Ecto neural progenitor cell (in vitro differentiated cells): ENCODE measurements around the gene ARHGEF9.
"Not testable (repeated sequence)": the region's sequence is repeated elsewhere in the genome, so short reads cannot be mapped to it uniquely, and the experiment has no call there.

Source experiments
- DNase-seq: peaks from one replicate; pipeline ENCODE4 v3.0.0-alpha.2; 2018; ENCODE audit warnings: low spot score

Gene ARHGEF9

GRCh38 chrX:63784902-63785707 lies at the start of gene ARHGEF9:
TSS of gene ARHGEF9 (minus strand) at chrX:63785214. CDS start at chrX:63785145, 69 bp downstream.
- peak; percentile 73 for DNase-seq

GRCh38 chrX:63825446-63825845 lies 40.4 kb upstream of the ARHGEF9 start:
- DNase-seq: not testable (repeated sequence)

- DNase-seq: no peak
These were observed 33.1 kb upstream of the ARHGEF9 start for GRCh38 chrX:63818156-63818555.

- DNase-seq: no peak
These were observed 32.7 kb upstream of the ARHGEF9 start for GRCh38 chrX:63817696-63818095.

GRCh38 chrX:63812823-63813222 lies 27.8 kb upstream of the ARHGEF9 start:
- no peak for DNase-seq

GRCh38 chrX:63810746-63811145 lies 25.7 kb upstream of the ARHGEF9 start:
- DNase-seq: no peak

GRCh38 chrX:63809173-63809572 lies 24.2 kb upstream of the ARHGEF9 start:
- no peak for DNase-seq

- not testable (repeated sequence) for DNase-seq
These were observed 10.4 kb upstream of the ARHGEF9 start for GRCh38 chrX:63795406-63795805.

GRCh38 chrX:63785708-63786040 lies 660 bp upstream of the ARHGEF9 start:
- no peak for DNase-seq

- DNase-seq: peak; percentile 46
These were observed 590 bp downstream of the ARHGEF9 start for GRCh38 chrX:63784346-63784901.

- no peak for DNase-seq
These were observed 2.5 kb downstream of the ARHGEF9 start for GRCh38 chrX:63782515-63782914.

GRCh38 chrX:63768760-63769159 lies 16.3 kb downstream of the ARHGEF9 start:
- DNase-seq: no peak

GRCh38 chrX:63765712-63766111 lies 19.3 kb downstream of the ARHGEF9 start:
- no peak for DNase-seq

GRCh38 chrX:63764946-63765345 lies 20.1 kb downstream of the ARHGEF9 start:
- no peak for DNase-seq

- no peak for DNase-seq
These were observed 23.4 kb downstream of the ARHGEF9 start for GRCh38 chrX:63761639-63762038.

- DNase-seq: no peak
These were observed 27.0 kb downstream of the ARHGEF9 start for GRCh38 chrX:63758011-63758410.

GRCh38 chrX:63755892-63756291 lies 29.1 kb downstream of the ARHGEF9 start:
- no peak for DNase-seq

- peak; percentile 90 for DNase-seq
These were observed 30.0 kb downstream of the ARHGEF9 start for GRCh38 chrX:63754860-63755579.

- no peak for DNase-seq
These were observed 30.7 kb downstream of the ARHGEF9 start for GRCh38 chrX:63754136-63754859.

GRCh38 chrX:63751481-63751880 lies 33.5 kb downstream of the ARHGEF9 start:
- DNase-seq: no peak

- DNase-seq: peak; percentile 52
These were observed 34.2 kb downstream of the ARHGEF9 start for GRCh38 chrX:63750811-63751210.

GRCh38 chrX:63747331-63747730 lies 37.7 kb downstream of the ARHGEF9 start:
- no peak for DNase-seq
